Mucosa of gallbladder (tissue), 1 donor: ENCODE measurements around the gene ASMTL. TPM values are rescaled to one million over a fixed set of nuclear protein-coding genes. Genes with fewer than 3 reads are reported as not detected.
A peak's percentile ranks its signal among the peaks of the same experiment; 100 is the strongest.
"Not testable (repeated sequence)": the region's sequence is repeated elsewhere in the genome, so short reads cannot be mapped to it uniquely, and the experiment has no call there.

Source experiments
- DNase-seq: peaks from one replicate; pipeline ENCODE4 v3.0.0-alpha.2; 2020; ENCODE audit warnings: low spot score
- total RNA-seq: library from RNA; stranded (reverse); gene quantifications from one replicate; pipeline ENCODE4 v1.2.1, GENCODE V29; 2021
- donor health status: DM: no; HTN: no; CAD: no.

Gene ASMTL
- total RNA-seq, 1 donor from 2014 or later = 29.7 TPM

GRCh38 chrX:1453951-1454785 is 1.5 kb upstream of the ASMTL start:
- DNase-seq = peak; percentile 88

GRCh38 chrX:1453395-1453783 is 680 bp upstream of the ASMTL start:
- no peak for DNase-seq

- DNase-seq = no peak
These were observed 821 bp downstream of the ASMTL start for GRCh38 chrX:1451661-1452515.

- DNase-seq = no peak
These were observed 1.5 kb downstream of the ASMTL start for GRCh38 chrX:1451251-1451660.

DNA sequence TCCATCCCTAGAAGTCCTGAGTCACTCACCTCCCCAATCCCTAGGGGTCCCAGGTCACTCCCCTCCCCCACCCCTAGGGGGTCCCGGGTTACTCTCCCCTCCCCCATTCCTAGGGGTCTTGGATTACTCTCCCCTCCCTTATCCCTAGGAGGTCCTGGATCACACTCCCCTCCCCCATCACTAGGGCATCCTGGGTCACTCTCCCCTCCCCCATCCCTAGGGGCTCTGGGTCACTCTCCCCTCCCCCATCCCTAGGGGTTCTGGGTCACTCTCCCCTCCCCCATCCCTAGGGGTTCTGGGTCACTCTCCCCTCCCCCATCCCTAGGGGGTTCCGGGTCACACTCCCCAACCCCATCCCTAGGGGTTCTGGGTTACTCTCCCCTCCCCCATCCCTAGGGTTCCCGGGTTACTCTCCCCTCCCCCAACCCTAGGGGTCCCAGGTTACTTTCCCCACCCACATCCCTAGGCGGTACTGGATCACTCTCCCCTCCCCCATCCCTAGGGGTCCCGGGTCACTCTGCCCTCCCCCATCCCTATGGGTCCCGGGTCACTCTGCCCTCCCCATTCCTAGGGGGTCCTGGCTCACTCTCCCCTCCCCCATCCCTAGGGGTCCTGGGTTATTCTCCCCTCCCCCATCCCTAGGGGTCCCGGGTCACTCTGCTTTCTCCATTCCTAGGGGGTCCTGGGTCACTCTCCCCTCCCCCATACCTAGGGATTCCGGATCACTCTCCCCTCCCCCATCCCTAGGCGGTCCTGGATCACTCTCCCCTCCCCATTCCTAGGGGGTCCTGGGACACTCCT is 2.1 kb downstream of the ASMTL start:
- no peak for DNase-seq

GRCh38 chrX:1449823-1450149 is 2.9 kb downstream of the ASMTL start:
- no peak for DNase-seq

GRCh38 chrX:1449036-1449822 is 3.5 kb downstream of the ASMTL start:
- DNase-seq = no peak

DNA sequence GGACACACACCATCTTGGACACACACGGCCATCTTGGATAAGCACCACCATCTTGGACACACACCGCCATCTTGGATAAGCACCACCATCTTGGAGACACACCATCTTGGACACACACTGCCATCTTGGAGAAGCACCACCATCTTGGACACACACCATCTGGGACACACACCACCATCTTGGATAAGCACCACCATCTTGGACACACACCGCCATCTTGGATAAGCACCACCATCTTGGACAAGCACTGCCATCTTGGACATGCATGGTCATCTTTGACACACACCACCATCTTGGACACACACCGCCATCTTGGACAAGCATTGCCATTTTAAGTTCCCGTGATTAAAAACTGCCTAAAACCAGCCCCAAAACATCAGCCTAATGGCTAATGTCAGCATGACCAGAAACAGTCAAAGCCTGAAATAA is 4.1 kb downstream of the ASMTL start:
- DNase-seq = not testable (repeated sequence)

- not testable (repeated sequence) for DNase-seq
These were observed 4.6 kb downstream of the ASMTL start for GRCh38 chrX:1447969-1448572.

- not testable (repeated sequence) for DNase-seq
These were observed 5.4 kb downstream of the ASMTL start for GRCh38 chrX:1446984-1447968.

DNA sequence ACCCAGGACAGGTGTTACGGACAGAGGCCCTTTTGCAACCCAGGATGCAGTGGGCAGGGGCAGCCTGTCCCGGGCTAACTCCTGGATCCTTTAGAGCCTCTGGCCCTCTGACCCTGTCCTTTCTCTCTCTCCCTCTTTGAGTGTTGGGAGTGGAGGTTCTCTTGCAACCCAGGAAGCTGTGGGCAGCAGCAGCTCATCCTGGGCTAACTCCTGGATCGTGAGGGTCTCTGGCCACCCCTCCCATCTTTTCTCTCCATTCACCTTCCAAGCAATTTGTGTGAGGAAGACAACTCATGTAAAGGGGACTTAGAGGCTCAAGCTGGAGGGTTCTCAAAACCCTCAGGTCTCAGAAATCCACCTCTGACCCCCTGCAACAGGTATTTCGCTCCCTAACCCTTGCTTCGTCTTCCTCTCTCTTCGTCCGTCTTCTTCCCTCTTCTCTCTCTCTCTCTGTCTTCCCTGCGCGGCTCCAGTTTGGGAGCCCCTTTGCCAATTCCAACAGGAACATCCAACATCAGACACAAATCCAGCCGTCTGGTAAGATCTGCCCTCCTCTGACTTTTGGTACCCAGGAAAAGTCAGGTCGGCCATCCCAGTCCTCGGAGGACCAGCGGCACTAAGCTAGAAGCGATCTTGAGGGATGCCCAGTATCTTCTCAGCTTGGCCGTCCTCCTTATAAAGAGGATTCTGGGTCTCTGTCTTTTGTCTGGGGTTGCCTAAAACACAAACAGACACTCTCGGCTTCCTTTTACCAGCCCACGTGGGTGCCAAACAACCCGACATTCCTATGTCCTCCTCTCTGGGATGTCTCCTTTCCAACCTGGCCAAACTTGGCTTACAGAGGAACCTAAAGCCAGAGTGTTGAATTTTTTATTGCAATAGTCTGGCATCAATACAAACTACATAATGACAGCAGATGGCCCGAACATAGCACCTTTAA is 7.9 kb downstream of the ASMTL start:
- no peak for DNase-seq

- DNase-seq = no peak
These were observed 9.1 kb downstream of the ASMTL start for GRCh38 chrX:1443496-1444075.

DNA sequence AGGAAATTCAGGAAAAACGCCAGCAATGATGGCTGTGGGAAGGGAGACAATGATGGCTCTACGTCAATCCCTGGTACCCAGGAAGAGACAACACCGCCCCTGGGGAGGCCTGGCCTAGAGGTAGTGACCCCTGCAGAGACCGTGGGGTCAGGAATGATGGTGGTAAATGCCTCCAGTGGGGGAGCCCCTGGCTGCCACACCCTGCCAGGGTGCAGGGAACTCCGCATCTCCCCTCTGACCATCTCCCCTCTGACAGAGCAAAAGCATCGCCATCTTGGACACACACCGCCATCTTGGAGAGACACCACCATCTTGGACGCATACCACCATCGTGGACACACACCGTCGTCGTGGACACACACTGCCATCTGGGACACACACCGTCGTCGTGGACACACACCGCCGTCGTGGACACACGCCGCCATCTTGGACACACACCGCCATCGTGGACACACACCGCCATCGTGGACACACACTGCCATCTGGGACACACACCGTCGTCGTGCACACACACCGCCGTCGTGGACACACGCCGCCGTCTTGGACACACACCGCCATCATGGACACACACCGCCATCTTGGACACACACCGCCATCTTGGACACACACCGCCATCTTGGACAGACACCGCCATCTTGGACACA is 9.9 kb downstream of the ASMTL start:
- no peak for DNase-seq

- no peak for DNase-seq
These were observed 10.6 kb downstream of the ASMTL start for GRCh38 chrX:1442016-1442665.

DNA sequence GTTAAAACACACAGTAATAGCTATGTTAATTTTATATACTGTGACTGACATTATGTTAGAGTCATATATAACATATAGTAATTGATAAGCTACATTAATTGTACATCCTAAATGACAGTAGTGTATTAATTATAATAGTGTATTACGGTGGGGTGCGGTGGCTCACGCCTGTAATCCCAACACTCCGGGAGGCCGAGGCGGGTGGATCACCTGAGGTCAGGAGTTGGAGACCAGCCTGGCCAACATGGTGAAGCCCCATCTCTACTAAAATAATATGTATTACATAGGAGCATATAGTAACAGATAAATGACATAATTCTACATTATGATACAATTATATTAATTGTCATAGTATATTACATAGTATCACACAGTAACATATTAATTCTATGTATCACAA is 12.2 kb downstream of the ASMTL start:
- DNase-seq = no peak

- DNase-seq = no peak
These were observed 17.3 kb downstream of the ASMTL start for GRCh38 chrX:1435241-1435895.

- no peak for DNase-seq
These were observed 17.9 kb downstream of the ASMTL start for GRCh38 chrX:1434871-1435240.
